ENCODE results near the gene VPS37C. TPM values are rescaled to one million over a fixed set of nuclear protein-coding genes. Genes with fewer than 3 reads are reported as not detected.

VPS37C gene
- total RNA-seq, 2 donors from 2014 or later: 12.9 to 28.8 TPM

GRCh38 chr11:61134801-61135257, 26.4 kb downstream of the VPS37C start:
- no peak for TF ChIP-seq CTCF (IDR thresholded peaks at IDR 0.05)
- Histone ChIP-seq H3K4me3 (no peak overlapping the region), H3K36me3 (peaks cover 19% of the 10 kb centered on the region)

DNA sequence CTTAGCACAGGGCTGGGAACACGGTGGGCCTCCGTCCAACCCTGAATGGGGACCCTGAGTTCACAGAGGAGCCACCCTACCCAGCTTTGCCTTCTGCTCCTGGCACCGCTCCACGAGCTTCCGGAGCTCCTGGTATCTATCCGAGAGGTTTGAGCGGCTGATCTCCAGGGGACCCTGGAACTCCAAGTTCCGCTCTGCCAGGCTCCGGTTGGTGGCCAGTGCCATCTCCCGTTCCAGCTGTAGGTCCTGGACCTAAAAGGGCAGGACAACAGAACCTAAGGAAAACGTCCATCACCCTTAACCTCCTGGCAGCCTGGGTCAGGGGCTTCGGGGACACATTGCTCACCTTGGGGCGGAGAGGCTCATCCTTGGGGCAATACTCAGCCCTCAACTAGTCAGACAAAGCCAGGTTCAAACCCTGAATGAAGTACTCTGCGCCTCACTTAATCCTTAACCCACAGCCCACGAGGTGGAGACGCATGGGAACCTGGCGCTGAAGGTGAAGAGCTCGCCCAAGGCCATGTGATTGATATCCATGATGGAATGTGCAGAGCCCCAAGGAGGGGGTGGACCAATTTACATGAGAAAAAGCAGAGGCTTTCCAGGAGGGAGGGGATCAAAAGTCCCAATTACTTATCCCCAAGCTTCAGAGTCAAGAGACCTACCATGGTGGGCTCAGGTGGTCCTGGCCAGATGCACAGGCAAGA, 27.1 kb downstream of the VPS37C start:
- peaks cover 0 to 26% of the 10 kb centered on the region in 2 donors for H3K4me1 ChIP-seq
- no peaks in the 10 kb centered on the region for H3K9me3 ChIP-seq
- H3K27ac ChIP-seq: no peak overlapping the region
- H3K27me3 ChIP-seq: no peaks in the 10 kb centered on the region
- no peak for TF ChIP-seq CTCF (IDR thresholded peaks at IDR 0.05)
- H3K4me3 ChIP-seq: no peak overlapping the region
- DNase-seq (ENCODE audit: low spot score): no peak
- H3K36me3 ChIP-seq: peaks cover 19% of the 10 kb centered on the region

More at GRCh38 chr11:61134801-61135257, 26.4 kb downstream of the VPS37C start:
- Histone ChIP-seq H3K4me1 (peaks cover 0 to 29% of the 10 kb centered on the region in 2 donors), H3K27ac (no peak overlapping the region), H3K9me3 (no peaks in the 10 kb centered on the region), H3K27me3 (no peaks in the 10 kb centered on the region)
- DNase-seq (ENCODE audit: low spot score): no peak

DNA sequence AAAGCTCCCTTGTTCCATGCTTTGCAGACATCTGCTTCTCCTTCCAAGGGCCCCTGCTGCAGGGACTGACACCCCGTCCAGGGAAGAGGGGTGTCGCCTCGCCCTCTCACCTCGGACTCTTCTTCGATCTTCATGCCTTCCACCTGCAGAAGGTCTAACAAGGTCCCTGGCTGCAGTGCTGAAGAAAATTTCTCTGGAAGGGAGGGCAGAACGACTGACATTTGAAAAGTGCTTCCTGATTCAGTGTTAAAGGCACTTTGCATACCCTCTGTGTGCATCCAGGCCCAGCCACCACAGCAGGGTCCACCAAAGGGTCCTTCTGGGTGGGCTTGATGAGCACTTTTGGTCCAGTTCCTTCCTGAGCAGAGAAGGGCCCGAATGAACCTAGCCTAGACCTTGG, 28.1 kb downstream of the VPS37C start:
- Histone ChIP-seq H3K4me1 (peaks cover 0 to 16% of the 10 kb centered on the region in 2 donors), H3K27me3 (no peaks in the 10 kb centered on the region), H3K4me3 (no peak overlapping the region), H3K9me3 (no peaks in the 10 kb centered on the region), H3K27ac (no peak overlapping the region), H3K36me3 (peaks cover 19% of the 10 kb centered on the region)
- no peak for DNase-seq (ENCODE audit: low spot score)
- TF ChIP-seq CTCF (IDR thresholded peaks at IDR 0.05): no peak

DNA sequence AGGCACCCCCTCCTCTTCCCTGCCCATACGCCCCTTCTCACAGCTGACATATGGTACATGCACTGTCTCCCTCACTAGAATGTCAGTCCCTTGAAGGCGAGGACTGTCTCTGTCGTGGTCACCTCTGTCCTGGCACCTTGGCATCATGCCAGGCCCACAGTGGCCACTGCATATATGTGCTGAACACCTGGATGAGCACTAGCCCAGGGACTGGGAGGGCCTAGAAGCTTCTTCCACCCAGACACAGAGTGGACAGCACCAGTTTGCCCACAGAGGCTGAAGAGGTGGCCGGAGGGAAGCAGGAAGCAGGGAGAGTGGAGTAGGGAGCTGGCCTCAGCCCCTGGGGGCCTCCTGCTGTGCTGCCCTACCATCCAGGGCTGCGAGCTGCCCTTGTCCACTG, 28.6 kb downstream of the VPS37C start:
- peaks cover 19% of the 10 kb centered on the region for H3K36me3 ChIP-seq
- no peak for TF ChIP-seq CTCF (IDR thresholded peaks at IDR 0.05)

DNA sequence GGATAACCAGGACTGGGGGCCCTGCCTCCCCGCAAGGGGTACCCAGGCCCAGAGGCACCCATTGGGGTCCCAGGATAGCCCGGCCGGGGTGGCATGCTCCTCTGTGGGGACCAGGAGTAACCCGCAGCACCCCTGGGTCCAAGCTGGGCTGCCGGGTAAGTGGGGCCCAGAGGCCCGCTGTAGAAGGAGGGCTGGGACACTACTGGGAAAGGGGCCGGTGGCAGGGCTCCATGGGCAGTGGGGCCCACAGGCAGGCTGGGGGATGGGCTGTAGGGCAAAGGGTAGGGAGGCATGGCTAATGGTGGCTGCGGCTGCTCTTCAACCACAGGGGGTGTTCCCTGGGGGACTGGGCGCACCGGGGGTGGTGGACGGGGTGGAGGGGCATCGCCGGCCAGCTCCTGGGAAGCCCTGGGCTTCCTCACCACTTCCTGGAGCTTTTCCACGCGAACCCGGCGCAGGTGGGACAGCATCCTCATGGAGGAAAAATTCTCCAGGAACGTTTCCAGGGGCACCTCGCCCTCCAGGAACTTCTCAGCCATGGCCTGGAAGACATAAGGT, 29.1 kb downstream of the VPS37C start:
- DNase-seq (ENCODE audit: low spot score): no peak
- no peaks in the 10 kb centered on the region for H3K9me3 ChIP-seq
- H3K36me3 ChIP-seq: peaks cover 19% of the 10 kb centered on the region
- no peak for TF ChIP-seq CTCF (IDR thresholded peaks at IDR 0.05)
- no peaks in the 10 kb centered on the region for H3K27me3 ChIP-seq
- H3K4me1 ChIP-seq: peaks cover 0 to 16% of the 10 kb centered on the region in 2 donors
- no peak overlapping the region for H3K27ac ChIP-seq
- no peak overlapping the region for H3K4me3 ChIP-seq

More for the DNA sequence above, 28.6 kb downstream of the VPS37C start:
- no peaks in the 10 kb centered on the region for H3K9me3 ChIP-seq
- peaks cover 0 to 16% of the 10 kb centered on the region in 2 donors for H3K4me1 ChIP-seq
- no peak overlapping the region for H3K27ac ChIP-seq
- no peaks in the 10 kb centered on the region for H3K27me3 ChIP-seq
- DNase-seq (ENCODE audit: low spot score): no peak
- H3K4me3 ChIP-seq: no peak overlapping the region

Measured in right atrium auricular region (tissue), 2 donors.